Measurements from ENCODE around the gene LDLRAD1.
"Not testable (repeated sequence)": the region's sequence is repeated elsewhere in the genome, so short reads cannot be mapped to it uniquely, and the experiment has no call there.

Gene LDLRAD1

DNA sequence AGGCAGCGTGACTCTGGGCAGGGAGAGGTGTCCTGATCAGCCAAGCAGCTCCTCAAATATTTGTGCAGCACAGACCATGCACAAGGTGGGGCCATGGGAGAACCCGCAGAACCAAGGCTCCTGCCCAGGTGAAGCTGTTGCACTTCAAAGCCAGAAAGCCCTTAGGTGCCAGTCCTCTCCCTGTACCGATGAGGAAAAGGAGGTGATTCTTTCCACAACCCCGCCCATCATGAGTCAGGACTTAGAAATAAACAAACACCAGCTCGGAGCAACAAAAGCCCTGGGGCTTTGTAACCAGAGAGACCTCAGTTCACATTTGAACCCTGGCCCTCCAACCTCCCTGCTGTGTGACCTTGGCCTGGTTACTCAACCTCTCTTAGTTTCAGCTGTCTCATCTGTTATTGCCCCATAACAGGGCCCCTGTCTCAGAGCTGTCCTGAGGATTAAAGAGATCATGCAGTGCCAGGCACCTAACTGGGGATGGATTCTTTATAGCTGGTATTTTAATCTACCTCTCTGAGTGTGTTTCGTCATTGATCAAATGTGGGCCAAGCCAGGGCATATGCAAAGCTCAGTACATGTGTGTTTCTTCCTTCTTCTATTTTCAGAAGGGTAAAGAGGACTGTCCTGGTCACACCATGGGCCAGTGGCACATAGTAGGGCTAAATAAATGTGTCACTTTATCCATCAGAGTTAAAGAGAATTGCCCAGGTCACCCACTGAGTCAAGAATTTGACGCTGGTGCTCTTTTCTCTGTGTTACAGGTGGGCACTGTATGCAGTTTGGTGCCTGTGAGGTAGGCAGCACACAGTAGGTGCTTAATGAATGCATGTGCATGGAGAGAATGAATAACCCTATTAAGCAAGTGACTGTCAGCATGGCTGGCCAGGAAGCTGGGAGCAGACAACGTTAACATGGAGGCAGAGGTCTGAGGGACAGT, 1.4 kb downstream of the LDLRAD1 start:
- no peak for DNase-seq

DNA sequence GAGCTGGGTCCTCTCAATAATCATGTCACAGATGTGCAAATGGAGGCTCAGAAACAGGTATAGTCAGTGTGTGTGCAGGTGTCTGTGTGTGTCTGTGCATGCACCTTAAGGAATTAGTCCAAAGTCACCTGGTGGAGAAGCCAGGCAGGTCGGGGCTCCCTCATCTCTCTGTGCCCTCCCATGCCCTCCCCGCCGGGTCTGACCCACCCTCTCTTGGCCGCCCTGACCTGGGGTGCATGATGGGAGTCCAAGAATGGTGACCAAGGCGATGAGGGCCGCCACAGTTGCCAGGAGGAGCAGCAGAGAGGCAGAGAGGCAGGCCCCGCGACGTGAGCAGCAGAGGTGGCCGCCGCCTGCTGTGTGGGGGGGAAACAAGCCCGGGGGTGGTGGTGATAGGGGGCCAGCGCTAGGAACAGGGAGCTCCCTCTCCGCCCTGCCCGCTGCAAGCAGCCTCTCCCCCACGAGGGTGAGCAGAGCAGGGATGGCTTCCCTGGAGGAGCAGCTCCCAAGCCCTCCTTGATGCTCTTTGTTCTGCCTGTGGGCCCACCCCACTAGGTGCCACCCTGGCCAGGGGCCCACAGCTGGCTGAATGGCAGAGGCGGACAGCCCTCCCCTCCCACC, 3.9 kb downstream of the LDLRAD1 start:
- DNase-seq = no peak

DNA sequence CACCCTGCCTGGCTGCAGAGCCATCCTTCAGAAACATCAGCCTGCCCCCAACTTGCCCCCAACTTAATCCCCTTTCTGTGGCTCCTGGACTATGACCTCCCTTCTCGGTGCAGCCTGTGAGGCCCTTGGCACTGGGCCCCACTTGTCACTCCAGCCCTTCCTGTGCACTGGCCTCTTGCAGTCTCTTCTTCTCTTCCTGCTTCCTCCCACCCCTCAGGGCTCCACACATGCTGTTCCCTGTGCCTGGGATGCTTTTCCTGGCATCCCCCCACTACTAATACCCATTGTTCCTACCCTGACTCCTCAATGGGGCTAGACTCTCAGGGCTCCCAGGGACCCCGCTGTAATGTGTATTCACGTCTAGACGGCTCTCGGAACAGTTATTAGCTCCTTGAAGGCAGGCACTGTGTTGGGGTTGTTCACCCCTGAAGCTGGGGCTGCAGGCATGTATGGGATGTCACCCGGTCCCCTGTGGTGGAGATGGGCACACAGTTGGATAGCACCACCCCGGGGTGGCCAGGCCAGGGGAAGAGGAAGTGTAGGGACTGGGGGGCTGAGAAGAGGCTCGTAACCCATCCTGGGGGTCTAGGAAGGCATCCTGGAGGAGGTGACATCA, 4.5 kb downstream of the LDLRAD1 start:
- no peak for DNase-seq

DNA sequence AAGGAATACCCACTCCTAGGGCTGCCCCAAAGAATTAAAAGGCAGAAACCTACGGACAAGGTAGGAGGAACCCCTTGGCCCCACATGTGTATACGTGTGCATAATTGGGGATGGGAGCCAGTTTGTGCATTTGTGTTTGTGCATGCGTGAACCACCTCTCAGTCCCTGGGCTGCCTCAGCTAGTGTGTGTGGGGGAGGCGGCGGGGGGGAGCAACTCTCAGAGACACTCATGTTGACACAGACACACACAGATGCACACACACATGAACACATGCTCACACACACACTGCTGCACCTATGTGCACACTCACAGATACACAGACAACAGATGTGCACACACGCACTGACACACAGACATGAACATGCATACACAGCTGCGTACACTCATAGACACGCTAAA, 5.1 kb downstream of the LDLRAD1 start:
- no peak for DNase-seq

DNA sequence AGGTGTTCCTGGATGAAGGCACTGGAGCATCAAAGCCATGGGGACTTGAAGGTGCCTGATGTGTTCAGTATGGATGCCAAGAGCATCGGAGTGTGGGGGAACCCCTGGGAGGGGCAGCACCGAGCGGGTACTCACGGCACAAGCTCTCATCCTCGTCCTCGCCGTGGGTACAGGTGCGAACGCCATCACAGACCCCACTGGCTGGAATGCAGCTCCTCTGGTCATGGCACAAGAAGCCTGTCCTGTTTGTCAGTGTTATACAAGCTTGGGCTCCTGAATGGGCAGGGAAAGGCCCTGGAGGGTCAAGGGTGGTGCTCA, 6.0 kb downstream of the LDLRAD1 start:
- DNase-seq = no peak

DNA sequence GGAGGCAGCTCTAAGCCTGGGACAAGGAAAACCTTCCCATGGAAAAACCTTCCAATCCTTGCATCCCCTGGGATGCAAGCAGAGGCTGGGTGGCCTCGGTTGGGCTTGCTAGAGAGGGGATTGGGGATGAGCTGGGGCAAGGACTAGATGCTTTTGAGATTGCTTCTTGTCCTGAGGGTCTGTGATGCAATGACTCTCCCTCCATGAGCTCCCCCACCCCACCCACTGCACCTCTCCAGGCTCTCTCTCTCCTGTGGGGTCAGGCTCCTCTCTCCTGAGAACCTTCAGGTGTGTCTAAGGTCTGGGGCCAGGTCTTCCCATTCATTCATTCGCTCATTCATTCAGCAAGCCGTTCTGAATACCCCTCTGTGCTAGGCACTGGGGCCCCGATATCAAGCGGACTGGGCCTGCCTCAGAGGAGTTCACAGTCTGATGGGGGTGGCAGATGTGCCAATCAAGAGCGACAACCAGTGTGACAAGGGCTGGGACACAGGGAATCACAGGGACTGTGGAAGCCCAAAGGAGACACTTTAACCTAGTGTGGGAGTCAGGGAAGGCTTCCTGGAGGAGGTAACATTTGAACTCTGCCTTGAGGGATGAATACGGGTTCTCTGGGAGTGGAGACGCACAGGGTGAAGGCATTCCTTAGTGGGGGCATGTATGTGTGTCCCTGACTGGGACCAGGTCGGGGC, 6.5 kb downstream of the LDLRAD1 start:
- no peak for DNase-seq

DNA sequence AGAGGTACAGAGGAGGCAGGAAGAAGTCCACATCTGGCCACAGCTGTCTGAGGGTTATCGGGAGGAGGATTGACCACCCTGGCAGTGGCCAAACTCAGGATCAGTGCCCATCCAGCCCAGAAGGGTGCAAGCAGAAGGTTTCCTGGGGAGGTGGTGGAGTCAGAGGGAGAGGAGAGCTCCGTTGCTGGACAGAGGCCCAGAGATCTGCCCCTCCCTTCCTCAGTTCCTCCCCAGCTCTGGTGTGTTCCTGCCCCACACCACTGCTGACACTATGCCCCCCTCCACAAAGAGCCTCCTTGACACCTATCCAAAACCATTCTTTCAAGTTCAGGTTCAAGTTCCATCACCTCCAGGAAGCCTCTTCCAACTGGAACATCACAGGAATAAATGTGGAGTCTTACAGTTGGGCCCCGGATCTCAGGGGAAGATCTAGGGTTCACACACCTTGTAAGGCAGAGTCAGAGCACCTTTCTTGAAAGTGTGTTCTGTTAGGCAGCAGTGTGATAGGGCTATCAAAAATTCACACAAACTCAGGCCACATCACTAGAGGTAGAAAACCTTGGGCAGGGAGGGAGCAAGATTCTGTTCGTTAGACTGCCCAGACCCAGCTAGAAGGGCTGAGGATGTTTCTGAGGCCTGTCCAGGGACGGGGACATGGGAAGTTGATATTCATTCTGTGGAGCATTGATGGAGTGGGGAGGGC, 7.4 kb downstream of the LDLRAD1 start:
- no peak for DNase-seq

DNA sequence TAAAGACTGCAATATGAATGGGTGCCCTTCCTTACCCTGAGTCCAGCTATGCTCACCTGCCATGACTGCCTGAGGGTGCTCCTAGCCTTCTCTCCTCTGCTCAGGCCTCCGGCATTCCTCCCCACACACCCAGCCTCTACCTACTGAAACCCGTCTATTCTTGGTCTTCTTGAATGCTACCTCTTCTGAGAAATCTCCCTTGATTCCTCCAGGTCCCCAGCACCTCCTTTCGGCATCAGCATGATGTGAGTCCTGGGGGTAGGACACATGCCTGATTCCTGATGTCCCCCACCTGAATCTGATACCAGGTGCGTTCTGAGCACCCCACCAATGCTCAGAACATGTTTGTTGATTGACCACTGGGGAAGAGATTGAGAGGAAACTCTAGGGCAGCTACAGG, 8.6 kb downstream of the LDLRAD1 start:
- DNase-seq = no peak

DNA sequence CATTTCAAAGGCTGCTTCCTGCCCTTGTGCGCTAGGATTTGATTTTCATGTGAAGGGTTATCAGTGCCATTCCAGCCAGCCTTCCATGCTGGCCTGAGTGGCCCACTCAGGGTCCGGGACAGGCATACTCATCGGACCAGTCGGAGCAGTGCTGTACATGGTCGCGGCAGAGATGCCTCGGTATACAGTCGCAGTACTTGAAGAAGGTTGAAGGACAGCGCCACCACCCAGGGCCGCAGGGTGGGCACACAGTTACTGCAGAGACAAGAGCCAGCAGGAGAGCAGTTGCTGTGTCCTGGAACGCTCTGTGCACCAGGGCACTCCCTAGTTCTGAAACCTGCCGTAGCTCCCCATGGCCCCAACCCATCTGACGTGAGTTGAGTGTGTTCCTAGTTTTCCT, 9.1 kb downstream of the LDLRAD1 start:
- DNase-seq = no peak

DNA sequence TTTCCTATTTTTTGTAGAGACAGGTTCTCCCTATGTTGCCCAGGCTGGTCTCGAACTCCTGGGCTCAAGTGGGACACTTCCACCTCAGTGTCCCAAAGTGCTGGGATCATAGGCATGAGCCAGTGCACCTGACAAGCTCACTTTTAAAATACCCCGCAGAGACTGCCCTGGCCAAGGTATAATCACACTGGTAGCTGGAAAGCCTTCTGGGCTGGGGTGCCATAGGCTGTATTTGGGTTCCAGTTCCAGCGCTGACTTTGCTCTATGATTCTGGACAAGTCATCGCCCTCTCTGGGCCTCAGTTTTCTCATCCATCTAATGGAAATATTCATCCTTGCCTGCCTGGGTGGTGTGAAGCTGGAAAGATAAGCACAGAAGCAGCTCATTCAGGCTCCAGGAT, 10.4 kb downstream of the LDLRAD1 start:
- DNase-seq = no peak

DNA sequence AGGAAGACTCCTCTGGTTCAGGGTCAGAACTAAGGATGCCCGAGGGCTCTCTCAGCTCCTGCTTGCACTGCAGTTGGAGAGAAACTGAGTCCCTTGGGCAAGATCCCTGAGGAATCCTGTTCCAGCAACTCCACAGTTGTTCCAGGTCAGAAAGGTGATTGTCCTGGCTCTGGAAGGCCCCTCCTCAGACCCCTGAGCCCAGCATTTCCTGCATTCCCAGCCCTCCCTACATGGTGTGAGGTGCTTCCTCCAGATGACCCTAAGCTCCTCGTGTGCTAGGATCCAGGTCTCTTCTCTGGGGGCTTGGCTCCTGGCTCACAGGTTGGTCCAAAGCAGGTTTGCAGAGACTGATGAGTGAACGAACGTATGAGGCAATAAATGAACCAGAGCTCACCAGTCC, 11.5 kb downstream of the LDLRAD1 start:
- DNase-seq = no peak

DNA sequence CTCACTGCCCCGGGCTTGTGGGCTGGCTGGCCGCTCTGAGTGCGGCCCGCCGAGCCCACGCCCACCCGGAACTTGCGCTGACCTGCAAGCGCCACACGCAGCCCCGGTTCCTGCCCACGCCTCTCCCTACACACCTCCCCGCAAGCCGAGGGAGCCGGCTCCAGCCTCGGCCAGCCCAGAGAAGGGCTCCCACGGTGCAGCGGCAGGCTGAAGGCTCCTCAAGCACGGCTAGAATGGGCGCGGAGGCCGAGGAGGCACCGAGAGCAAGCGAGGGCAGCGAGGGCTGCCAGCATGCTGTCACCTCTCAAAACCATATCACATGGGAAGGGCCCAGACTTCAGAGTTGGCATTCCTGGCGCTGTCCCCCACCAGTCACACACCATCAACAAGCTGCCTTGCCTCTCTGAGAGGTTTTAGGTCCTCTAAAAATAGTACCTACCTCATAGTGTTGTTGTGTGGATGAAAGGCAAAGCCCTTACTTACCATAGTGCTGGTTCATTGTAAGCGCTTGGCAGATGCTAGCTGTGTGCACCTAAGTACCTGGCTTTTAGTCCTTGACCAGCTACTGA, 13.4 kb downstream of the LDLRAD1 start:
- no peak for DNase-seq

DNA sequence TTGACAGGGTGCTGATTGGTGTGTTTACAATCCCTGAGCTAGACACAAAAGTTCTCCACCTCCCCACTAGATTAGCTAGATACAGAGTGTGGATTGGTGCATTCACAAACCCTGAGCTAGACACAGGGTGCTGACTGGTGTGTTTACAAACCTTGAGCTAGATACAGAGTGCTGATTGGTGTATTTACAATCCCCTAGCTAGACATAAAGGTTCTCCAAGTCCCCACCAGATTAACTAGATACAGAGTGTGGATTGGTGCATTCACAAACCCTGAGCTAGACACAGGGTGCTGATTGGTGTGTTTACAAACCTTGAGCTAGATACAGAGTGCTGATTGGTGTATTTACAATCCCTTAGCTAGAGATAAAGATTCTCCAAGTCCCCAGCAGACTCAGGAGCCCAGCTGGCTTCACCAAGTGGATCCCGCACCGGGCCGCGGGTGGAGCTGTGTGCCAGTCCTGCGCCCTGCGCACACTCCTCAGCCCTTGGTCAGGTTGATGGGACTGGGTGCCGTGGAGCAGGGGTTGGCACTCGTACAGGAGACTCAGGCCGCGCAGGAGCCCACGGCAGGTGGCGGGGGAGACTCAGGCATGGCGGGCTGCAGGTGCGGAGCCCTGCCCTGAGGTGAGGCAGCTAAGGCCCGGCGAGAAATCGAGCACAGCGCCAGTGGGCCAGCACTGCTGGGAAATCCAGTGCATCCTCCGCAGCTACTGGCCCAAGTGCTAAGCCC, 14.1 kb downstream of the LDLRAD1 start:
- not testable (repeated sequence) for DNase-seq

DNA sequence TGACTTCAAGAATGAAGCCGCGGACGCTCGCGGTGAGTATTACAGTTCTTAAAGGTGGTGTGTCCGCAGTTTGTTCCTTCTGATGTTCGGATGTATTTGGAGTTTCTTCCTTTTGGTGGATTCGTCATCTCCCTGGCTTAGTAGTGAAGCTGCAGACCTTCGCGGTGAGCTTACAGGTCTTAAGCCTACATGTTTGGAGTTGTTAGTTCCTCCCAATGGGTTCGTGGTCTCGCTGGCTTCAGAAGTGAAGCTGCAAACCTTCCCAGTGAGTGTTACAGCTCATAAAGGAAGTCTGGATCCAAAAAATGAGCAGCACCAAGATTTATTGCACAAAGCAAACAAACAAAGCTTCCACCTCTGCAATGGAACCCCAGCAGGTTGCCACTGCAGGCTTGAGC, 14.7 kb downstream of the LDLRAD1 start:
- DNase-seq = no peak

DNA sequence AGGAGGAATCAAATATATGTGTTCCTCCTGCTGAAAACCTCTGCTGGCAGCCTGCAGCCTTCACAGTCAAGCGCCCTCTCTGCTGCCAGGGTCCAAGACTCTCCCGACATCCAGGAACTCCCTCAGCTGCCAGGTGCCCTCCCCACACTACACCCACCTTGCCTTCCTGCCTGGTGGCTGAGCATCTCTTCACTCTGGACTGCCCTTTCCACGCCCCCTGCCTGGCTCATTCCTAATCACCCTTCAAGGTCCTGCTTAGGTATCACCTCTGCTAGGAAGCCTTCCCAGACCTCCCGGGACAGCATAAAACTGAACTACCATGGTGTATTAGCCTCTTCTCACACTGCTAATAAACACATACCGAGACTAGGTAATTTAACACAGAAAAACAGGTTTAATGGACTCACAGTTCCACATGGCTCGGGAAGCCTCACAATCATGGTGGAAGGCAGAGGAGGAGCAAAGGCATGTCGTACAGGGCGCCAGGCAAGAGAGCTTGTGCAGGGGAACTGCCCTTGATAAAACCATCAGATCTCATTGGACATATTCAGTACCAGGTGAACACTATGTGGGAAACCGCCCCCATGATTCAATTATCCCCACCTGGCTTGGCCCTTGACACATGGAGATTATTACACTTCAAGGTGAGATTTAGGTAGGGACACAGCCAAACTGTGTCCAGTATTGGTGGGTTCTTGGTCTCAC, 15.3 kb downstream of the LDLRAD1 start:
- no peak for DNase-seq

DNA sequence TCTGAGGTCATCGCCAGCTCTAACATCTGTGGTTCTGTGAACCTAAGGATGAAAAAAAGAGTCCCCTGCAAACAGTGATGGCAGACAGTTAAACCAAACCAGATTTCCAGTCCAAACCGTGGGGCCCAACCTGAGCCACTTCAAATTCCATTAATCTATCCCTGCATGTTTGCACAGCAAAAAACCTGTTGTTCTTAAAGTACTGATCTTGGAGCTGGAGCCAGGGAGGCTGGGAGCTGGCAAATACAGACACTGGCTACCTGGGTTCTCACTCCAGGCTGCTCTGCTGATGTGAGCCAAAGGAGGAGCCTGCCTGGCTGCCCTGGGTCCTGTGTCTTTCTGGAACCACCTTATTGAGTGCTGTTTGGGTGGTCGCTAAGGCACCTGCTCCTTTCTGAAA, 16.4 kb downstream of the LDLRAD1 start:
- no peak for DNase-seq

DNA sequence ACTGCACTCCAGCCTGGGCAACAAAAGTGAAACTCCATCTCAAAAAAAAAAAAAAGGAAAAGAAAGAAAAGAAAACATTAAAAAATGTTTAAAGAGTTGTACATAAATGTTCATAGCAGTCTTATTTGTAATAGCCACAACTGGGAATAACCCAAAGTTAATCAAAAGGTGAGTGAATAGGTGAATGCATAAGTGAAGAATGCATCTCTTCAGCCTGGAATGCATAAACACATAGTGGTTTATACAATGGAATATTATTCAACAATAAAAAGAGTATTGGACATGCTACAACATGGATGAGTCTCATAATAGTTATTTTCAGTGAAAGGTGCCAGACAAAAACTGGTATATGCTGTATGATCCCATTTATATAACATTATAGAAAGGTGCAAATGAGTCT, 18.1 kb downstream of the LDLRAD1 start:
- no peak for DNase-seq

DNA sequence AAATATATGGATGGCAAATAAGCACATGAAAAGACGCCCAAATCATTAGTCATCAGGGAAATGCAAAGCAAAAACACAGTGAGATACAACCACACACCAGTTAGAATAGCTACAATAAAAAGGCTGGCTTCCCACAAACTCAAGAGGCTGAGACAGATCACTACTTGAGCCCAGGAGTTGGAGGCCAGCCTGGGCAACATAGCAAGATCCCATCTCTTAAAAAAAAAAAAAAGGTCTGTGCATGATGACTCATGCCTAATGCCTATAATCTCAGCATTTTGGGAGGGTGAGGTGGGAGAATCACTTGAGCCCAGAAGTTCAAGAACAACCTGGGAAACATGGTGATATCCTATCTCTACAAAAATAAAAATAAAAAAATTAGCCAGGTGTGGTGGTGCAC, 19.8 kb downstream of the LDLRAD1 start:
- no peak for DNase-seq

DNA sequence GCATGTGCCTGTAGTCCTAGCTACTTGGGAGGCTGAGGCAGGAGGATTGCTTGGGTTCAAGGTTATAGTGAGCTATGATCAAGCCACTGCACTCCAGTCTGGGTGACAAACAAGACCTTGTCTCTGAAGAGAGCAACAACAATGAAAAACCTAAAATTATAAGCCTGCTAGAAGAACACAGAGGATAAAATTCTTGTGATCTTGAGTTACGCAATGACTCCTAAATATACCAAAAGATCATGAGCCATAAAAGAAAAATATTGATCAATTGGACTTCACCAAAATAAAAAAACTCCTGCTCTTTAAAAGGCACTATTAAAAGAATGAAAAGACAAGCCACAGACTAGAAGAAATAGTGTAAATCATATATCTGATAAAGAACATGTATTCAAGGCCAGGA, 22.3 kb downstream of the LDLRAD1 start:
- DNase-seq = no peak

DNA sequence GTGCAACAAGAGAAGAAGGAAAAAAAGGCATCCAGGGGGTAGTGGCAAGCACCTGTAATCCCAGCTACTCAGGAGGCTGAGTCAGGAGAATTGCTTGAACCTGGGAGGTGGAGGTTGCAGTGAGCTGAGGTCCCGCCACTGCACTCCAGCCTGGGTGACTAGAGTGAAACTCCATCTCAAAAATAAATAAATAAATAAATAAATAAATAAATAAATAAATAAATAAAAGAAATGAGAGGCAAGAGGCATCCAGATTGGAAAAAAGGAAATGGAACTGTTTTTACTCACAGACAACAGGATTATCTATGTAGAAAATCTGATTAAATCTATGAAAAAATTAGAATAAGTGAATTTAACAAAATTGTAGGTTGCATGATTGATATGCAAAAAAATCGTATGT, 23.5 kb downstream of the LDLRAD1 start:
- not testable (repeated sequence) for DNase-seq
